SIG-M5 treated with dmso at 0.1 percent for 504 hours (cell line): ENCODE data around the gene SLC35F1.

Experiments used
- DNase-seq: peaks from one replicate; lab custom pipeline; 2025; ENCODE audit not compliant: unreplicated experiment; lab: John Stamatoyannopoulos, UW

The SLC35F1 gene

GRCh38 chr6:118186672-118187567, 279.9 kb downstream of the SLC35F1 start:
- no peak for DNase-seq

GRCh38 chr6:118187568-118188164, 280.6 kb downstream of the SLC35F1 start:
- no peak for DNase-seq

GRCh38 chr6:118188561-118188960, 281.5 kb downstream of the SLC35F1 start:
- DNase-seq = no peak

GRCh38 chr6:118197539-118197938, 290.5 kb downstream of the SLC35F1 start:
- DNase-seq = no peak

- DNase-seq = no peak
These were observed 291.7 kb downstream of the SLC35F1 start for GRCh38 chr6:118198746-118199145.

- no peak for DNase-seq
These were observed 293.1 kb downstream of the SLC35F1 start for GRCh38 chr6:118200160-118200559.

- no peak for DNase-seq
These were observed 295.5 kb downstream of the SLC35F1 start for GRCh38 chr6:118202517-118202916.

GRCh38 chr6:118203545-118203944, 296.5 kb downstream of the SLC35F1 start:
- no peak for DNase-seq

GRCh38 chr6:118206221-118206620, 299.2 kb downstream of the SLC35F1 start:
- no peak for DNase-seq

- DNase-seq = no peak
These were observed 300.9 kb downstream of the SLC35F1 start for GRCh38 chr6:118207947-118208346.

- DNase-seq = no peak
These were observed 305.5 kb downstream of the SLC35F1 start for GRCh38 chr6:118212451-118213173.

- no peak for DNase-seq
These were observed 308.2 kb downstream of the SLC35F1 start for GRCh38 chr6:118215269-118215668.

GRCh38 chr6:118216751-118217150, 309.7 kb downstream of the SLC35F1 start:
- no peak for DNase-seq

- DNase-seq = no peak
These were observed 311.1 kb downstream of the SLC35F1 start for GRCh38 chr6:118218156-118218555.

GRCh38 chr6:118220429-118221128, 313.5 kb downstream of the SLC35F1 start:
- DNase-seq = no peak

- DNase-seq = no peak
These were observed 316.3 kb downstream of the SLC35F1 start for GRCh38 chr6:118223316-118223715.

- DNase-seq = no peak
These were observed 321.8 kb downstream of the SLC35F1 start for GRCh38 chr6:118228886-118229285.

- DNase-seq = peak; percentile 2
These were observed 333.9 kb downstream of the SLC35F1 start for GRCh38 chr6:118240878-118241528.

GRCh38 chr6:118246406-118246805, 339.3 kb downstream of the SLC35F1 start:
- DNase-seq = no peak

GRCh38 chr6:118248171-118248570, 341.1 kb downstream of the SLC35F1 start:
- DNase-seq = no peak

GRCh38 chr6:118249680-118250079, 342.6 kb downstream of the SLC35F1 start:
- DNase-seq = no peak
